NT2/D1 (cell line): ENCODE results near the gene ASCL1.

Experiments
- DNase-seq: peaks from one replicate; pipeline ENCODE4 v3.0.0-alpha.2; 2011; ENCODE audit warnings: low read depth, low spot score
- H3K27me3 ChIP-seq: 2 replicates; pipeline ENCODE4 v1.6.0; 2011; ENCODE audit warnings: mild to moderate bottlenecking; ENCODE audit not compliant: insufficient read length, insufficient read depth
- H3K36me3 ChIP-seq: 2 replicates; pipeline ENCODE4 v1.6.1; 2011; ENCODE audit warnings: mild to moderate bottlenecking, low read length, mixed read lengths; ENCODE audit not compliant: insufficient read depth, insufficient read length
- H3K4me1 ChIP-seq: 2 replicates; pipeline ENCODE4 v1.5.1; 2011; ENCODE audit not compliant: insufficient read depth, insufficient read length
- H3K4me3 ChIP-seq: 2 replicates; pipeline ENCODE4 v1.5.1; 2011; ENCODE audit warnings: low read depth; ENCODE audit not compliant: insufficient read length
- H3K9ac ChIP-seq: 2 replicates; pipeline ENCODE4 v1.6.0; 2011; ENCODE audit warnings: low read depth; ENCODE audit not compliant: insufficient read length
- H3K9me3 ChIP-seq: 2 replicates; pipeline ENCODE4 v1.5.1; 2011; ENCODE audit warnings: mild to moderate bottlenecking, low read length; ENCODE audit not compliant: insufficient read depth
- SUZ12 ChIP-seq: IDR thresholded peaks from 2 replicates; pipeline ENCODE4 v1.6.1; 2011; ENCODE audit not compliant: insufficient read length, insufficient read depth; ENCODE audit errors: extremely low read depth
- YY1 ChIP-seq: IDR thresholded peaks from 2 replicates; pipeline ENCODE4 v1.6.1; 2011; ENCODE audit not compliant: insufficient read length, insufficient read depth
- ZNF274 ChIP-seq: IDR thresholded peaks from 2 replicates; pipeline ENCODE4 v1.6.1; 2011; ENCODE audit warnings: mild to moderate bottlenecking, low read depth, low read length

The ASCL1 gene

GRCh38 chr12:102966200-102966863 lies 8.9 kb downstream of the ASCL1 start:
- Histone ChIP-seq H3K9me3 (peaks cover 13% of the 10 kb centered on the region), H3K4me3 (no peak overlapping the region), H3K36me3 (no peaks in the 10 kb centered on the region), H3K4me1 (peaks cover 2% of the 10 kb centered on the region), H3K9ac (no peak overlapping the region), H3K27me3 (peaks cover 83% of the 10 kb centered on the region)
- TF ChIP-seq SUZ12 (no peak), YY1 (no peak), ZNF274 (no peak)
- no peak for DNase-seq

DNA sequence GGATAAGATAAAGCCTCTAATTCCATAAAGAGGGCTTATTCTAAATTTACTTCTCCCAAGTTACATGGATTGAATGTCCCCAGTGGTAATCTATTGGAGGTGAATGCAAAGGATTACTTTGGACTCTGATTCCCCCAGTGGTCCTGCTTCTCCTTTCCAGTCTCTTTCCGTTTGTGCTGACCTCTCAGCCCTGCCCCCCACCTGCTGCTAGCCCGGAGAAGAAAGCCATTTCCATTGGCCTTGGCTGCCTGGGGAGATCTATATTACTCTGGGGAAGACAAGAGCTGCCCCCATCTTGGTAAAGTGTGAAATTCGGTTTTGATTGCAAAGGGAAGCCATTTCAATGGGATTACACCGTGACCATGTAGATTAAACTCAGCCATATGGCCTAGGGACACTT lies 13.3 kb downstream of the ASCL1 start:
- H3K4me3 ChIP-seq: no peak overlapping the region
- no peaks in the 10 kb centered on the region for H3K36me3 ChIP-seq
- no peaks in the 10 kb centered on the region for H3K9me3 ChIP-seq
- no peaks in the 10 kb centered on the region for H3K4me1 ChIP-seq
- peaks cover 60% of the 10 kb centered on the region for H3K27me3 ChIP-seq
- TF ChIP-seq YY1: no peak
- TF ChIP-seq SUZ12: no peak
- TF ChIP-seq ZNF274: no peak
- no peak overlapping the region for H3K9ac ChIP-seq
- no peak for DNase-seq

DNA sequence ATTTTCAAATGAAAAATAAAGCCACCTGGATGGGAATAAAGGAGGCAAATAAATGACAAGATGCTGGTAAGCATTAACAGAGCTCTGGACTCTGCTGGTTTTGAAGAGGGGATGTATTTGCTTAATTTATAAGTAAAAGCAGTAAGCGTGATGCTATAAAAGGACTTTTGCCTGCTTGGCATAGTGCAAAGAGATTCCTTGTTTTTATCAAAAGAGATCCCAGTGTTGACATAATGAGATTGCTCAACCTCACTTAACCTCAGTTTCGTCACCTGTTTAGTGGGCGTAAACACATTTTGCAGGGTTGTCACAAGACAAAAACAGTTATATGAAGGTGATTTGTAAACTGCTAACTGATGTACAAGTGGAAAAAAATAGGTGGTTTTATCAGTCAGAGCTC lies 13.8 kb downstream of the ASCL1 start:
- H3K36me3 ChIP-seq: no peaks in the 10 kb centered on the region
- no peaks in the 10 kb centered on the region for H3K4me1 ChIP-seq
- H3K27me3 ChIP-seq: peaks cover 56% of the 10 kb centered on the region
- DNase-seq: no peak
- H3K9ac ChIP-seq: no peak overlapping the region
- TF ChIP-seq YY1: no peak
- no peak for TF ChIP-seq SUZ12
- TF ChIP-seq ZNF274: no peak
- no peaks in the 10 kb centered on the region for H3K9me3 ChIP-seq
- no peak overlapping the region for H3K4me3 ChIP-seq

GRCh38 chr12:102973583-102973982 lies 16.1 kb downstream of the ASCL1 start:
- H3K9ac ChIP-seq: no peak overlapping the region
- H3K4me3 ChIP-seq: no peak overlapping the region
- DNase-seq: no peak
- peaks cover 32% of the 10 kb centered on the region for H3K27me3 ChIP-seq
- no peaks in the 10 kb centered on the region for H3K36me3 ChIP-seq
- H3K4me1 ChIP-seq: no peaks in the 10 kb centered on the region
- TF ChIP-seq ZNF274 (no peak), SUZ12 (no peak), YY1 (no peak)
- no peaks in the 10 kb centered on the region for H3K9me3 ChIP-seq

- H3K9ac ChIP-seq: no peak overlapping the region
- no peak overlapping the region for H3K4me3 ChIP-seq
- TF ChIP-seq YY1 (no peak), SUZ12 (no peak), ZNF274 (no peak)
- H3K36me3 ChIP-seq: no peaks in the 10 kb centered on the region
- DNase-seq: no peak
- no peaks in the 10 kb centered on the region for H3K4me1 ChIP-seq
- no peaks in the 10 kb centered on the region for H3K9me3 ChIP-seq
- peaks cover 20% of the 10 kb centered on the region for H3K27me3 ChIP-seq
Observed at GRCh38 chr12:102976609-102977280, 19.3 kb downstream of the ASCL1 start.

- H3K27me3 ChIP-seq: peaks cover 13% of the 10 kb centered on the region
- no peak for TF ChIP-seq YY1
- no peak for TF ChIP-seq ZNF274
- TF ChIP-seq SUZ12: no peak
- no peak overlapping the region for H3K4me3 ChIP-seq
- no peaks in the 10 kb centered on the region for H3K36me3 ChIP-seq
- H3K9ac ChIP-seq: no peak overlapping the region
- H3K4me1 ChIP-seq: no peaks in the 10 kb centered on the region
- H3K9me3 ChIP-seq: no peaks in the 10 kb centered on the region
- DNase-seq: no peak
Observed at GRCh38 chr12:102977945-102978706, 20.7 kb downstream of the ASCL1 start.

- H3K36me3 ChIP-seq: no peaks in the 10 kb centered on the region
Observed at GRCh38 chr12:102980350-102980749, 22.9 kb downstream of the ASCL1 start.

More at GRCh38 chr12:102980350-102980749, 22.9 kb downstream of the ASCL1 start:
- H3K4me3 ChIP-seq: no peak overlapping the region
- H3K9ac ChIP-seq: no peak overlapping the region
- no peak for DNase-seq
- no peaks in the 10 kb centered on the region for H3K4me1 ChIP-seq
- H3K27me3 ChIP-seq: no peaks in the 10 kb centered on the region
- TF ChIP-seq YY1 (no peak), SUZ12 (no peak), ZNF274 (no peak)
- no peaks in the 10 kb centered on the region for H3K9me3 ChIP-seq
